Liver (tissue), 9 donors: ENCODE results near the gene SLF1. TPM values are rescaled to one million over a fixed set of nuclear protein-coding genes. Genes with fewer than 3 reads are reported as not detected.

Source experiments
- DNase-seq: peaks from one replicate; pipeline ENCODE4 v3.0.0-alpha.2; 2017; ENCODE audit warnings: low spot score
- H3K27ac ChIP-seq, 2 donors: one replicate each; pipeline ENCODE4 v1.7.0; 2013; ENCODE audit warnings: inconsistent platforms in 2 of 2, low read length in 2 of 2, control low read depth in 1 of 2, low read depth in 1 of 2, mild to moderate bottlenecking in 1 of 2
- H3K27me3 ChIP-seq, 4 donors: one replicate each; pipeline versions ENCODE4 v1.6.1 to v1.7.0; 2013; ENCODE audit warnings: low read length in 3 of 4, inconsistent platforms in 1 of 4, mild to moderate bottlenecking in 1 of 4, moderate library complexity in 1 of 4; ENCODE audit not compliant: control insufficient read depth in 4 of 4, insufficient read depth in 4 of 4
- H3K36me3 ChIP-seq, 4 donors: one replicate each; pipeline versions ENCODE4 v1.6.1 to v1.7.0; 2013; ENCODE audit warnings: low read length in 3 of 4, mild to moderate bottlenecking in 3 of 4, low read depth in 1 of 4, moderate library complexity in 1 of 4; ENCODE audit not compliant: control insufficient read depth in 4 of 4, insufficient read depth in 3 of 4
- H3K4me1 ChIP-seq, 4 donors: one replicate each; pipeline versions ENCODE4 v1.6.1 to v1.7.0; 2013; ENCODE audit warnings: low read length in 3 of 4, mild to moderate bottlenecking in 3 of 4, moderate library complexity in 1 of 4; ENCODE audit not compliant: control insufficient read depth in 4 of 4, insufficient read depth in 4 of 4
- H3K4me3 ChIP-seq, 3 donors: one replicate each; pipeline versions ENCODE4 v1.6.1 to v1.7.0; 2013; ENCODE audit warnings: low read length in 3 of 3, control low read depth in 1 of 3, low read depth in 1 of 3, mild to moderate bottlenecking in 1 of 3
- H3K9ac ChIP-seq, 2 donors: one replicate each; pipeline ENCODE4 v1.7.0; 2013; ENCODE audit warnings: low read length in 2 of 2, mild to moderate bottlenecking in 2 of 2, moderate library complexity in 2 of 2, control low read depth in 1 of 2, low read depth in 1 of 2
- H3K9me3 ChIP-seq, 4 donors: one replicate each; pipeline versions ENCODE4 v1.6.1 to v1.7.0; 2013; ENCODE audit warnings: low read length in 3 of 4; ENCODE audit not compliant: control insufficient read depth in 4 of 4
- TAF1 ChIP-seq: conservative IDR thresholded peaks from 2 replicates; pipeline ENCODE4 v1.6.1; 2016; ENCODE audit warnings: antibody characterized with exemption, mild to moderate bottlenecking
- WGBS: extraction: QIAGEN DNeasy Blood & Tissue Kit; methylation state at CpG from one replicate; pipeline ENCODE4 v1.1.7; 2013; 5-methylcytosine and 5-hydroxymethylcytosine counted together
- polyA plus RNA-seq, 2 donors: library from polyadenylated mRNA; stranded (reverse) in 1 of 2; unstranded in 1 of 2; fragments of 200-250 nt in 1 of 2; fragments of >200 nt in 1 of 2; fragmentation: Nextera tagmentation in 1 of 2; extraction: Ambion mirVana in 1 of 2; gene quantifications; one replicate each; pipeline versions ENCODE4 v1.2.1 to v1.2.3, GENCODE V29; 2013 to 2015
- total RNA-seq, 2 donors: library from RNA; depleted of rRNA; stranded (reverse); fragments of >200 nt; gene quantifications; one replicate each; pipeline ENCODE4 v1.2.3, GENCODE V29; 2014
- TF ChIP-seq, protein P1 (sequence below): fragments of 150-350 bp; IDR thresholded peaks from 2 replicates; pipeline ENCODE4 v1.5.1; 2017; ENCODE audit warnings: improper control_type of control experiment, low read depth, low read length; ENCODE audit not compliant: missing input control
- donor health status: healthy.
- donor health status: healthy.
- donor health status: healthy.
- donor health status: healthy.
- donor health status: healthy.

The SLF1 gene
- total and polyA plus RNA-seq, 4 donors = 0.63 to 6.3 (median 2.6) TPM

DNA sequence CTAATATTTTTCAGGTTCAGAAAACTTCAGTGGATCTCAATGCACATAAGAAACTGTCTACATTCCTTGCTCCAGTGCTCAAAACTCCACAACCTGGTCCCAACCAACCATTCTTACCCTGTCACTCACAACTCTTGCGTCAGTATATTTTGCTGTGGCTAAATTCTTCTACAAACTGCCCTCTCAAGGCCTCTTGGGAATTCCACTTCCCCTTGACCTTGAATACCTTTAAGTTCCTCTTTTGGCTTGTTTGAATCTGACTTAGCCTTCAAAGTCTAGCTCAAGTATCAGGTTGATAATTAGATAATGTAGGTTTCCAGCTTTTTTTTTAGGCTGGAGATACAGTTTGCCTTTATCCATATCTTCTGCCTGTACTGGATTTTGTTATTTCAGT lies 128.3 kb downstream of the SLF1 start:
- Histone ChIP-seq H3K4me3 (no peak overlapping the region), H3K36me3 (no peaks in the 10 kb centered on the region), H3K27ac (no peak overlapping the region), H3K27me3 (no peaks in the 10 kb centered on the region), H3K4me1 (no peaks in the 10 kb centered on the region), H3K9ac (no peak overlapping the region), H3K9me3 (no peaks in the 10 kb centered on the region)
- TF ChIP-seq TAF1 = no peak
- TF ChIP-seq, protein P1, sequence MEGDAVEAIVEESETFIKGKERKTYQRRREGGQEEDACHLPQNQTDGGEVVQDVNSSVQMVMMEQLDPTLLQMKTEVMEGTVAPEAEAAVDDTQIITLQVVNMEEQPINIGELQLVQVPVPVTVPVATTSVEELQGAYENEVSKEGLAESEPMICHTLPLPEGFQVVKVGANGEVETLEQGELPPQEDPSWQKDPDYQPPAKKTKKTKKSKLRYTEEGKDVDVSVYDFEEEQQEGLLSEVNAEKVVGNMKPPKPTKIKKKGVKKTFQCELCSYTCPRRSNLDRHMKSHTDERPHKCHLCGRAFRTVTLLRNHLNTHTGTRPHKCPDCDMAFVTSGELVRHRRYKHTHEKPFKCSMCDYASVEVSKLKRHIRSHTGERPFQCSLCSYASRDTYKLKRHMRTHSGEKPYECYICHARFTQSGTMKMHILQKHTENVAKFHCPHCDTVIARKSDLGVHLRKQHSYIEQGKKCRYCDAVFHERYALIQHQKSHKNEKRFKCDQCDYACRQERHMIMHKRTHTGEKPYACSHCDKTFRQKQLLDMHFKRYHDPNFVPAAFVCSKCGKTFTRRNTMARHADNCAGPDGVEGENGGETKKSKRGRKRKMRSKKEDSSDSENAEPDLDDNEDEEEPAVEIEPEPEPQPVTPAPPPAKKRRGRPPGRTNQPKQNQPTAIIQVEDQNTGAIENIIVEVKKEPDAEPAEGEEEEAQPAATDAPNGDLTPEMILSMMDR = no peak
- WGBS = 91% methylated on average over 1 of the region's 1 CpG
- no peak for DNase-seq

Other genes with a start within 250 kb of the SLF1 start
- 1 to 10 TPM; 1.5 to 3.2 TPM for gene KIAA0825, start 65 bp upstream of the SLF1 start, total RNA-seq
- gene KIAA0825, start 65 bp upstream of the SLF1 start, polyA plus RNA-seq = under 1 TPM; 0.25 to 0.90 TPM